Stimulated activated CD4-positive, alpha-beta T cell treated with anti-CD3 and anti-CD28 coated beads, Interleukin-4, amount 100 ng/mL, for 48 hours (primary cell): ENCODE results near the gene GRXCR2.
"Not testable (repeated sequence)": the region's sequence is repeated elsewhere in the genome, so short reads cannot be mapped to it uniquely, and the experiment has no call there.

ENCODE experiments used
- DNase-seq, 2 donors: peaks; one replicate each; pipeline ENCODE4 v3.0.0-alpha.2; 2020; ENCODE audit warnings: low read depth in 2 of 2

Gene GRXCR2, protein sequence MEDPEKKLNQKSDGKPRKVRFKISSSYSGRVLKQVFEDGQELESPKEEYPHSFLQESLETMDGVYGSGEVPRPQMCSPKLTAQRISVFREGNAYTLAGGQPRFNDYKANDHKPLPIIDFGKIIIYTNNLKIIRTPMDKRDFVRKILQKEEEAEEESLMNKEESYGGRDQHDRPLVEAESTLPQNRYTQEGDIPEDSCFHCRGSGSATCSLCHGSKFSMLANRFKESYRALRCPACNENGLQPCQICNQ

DNA sequence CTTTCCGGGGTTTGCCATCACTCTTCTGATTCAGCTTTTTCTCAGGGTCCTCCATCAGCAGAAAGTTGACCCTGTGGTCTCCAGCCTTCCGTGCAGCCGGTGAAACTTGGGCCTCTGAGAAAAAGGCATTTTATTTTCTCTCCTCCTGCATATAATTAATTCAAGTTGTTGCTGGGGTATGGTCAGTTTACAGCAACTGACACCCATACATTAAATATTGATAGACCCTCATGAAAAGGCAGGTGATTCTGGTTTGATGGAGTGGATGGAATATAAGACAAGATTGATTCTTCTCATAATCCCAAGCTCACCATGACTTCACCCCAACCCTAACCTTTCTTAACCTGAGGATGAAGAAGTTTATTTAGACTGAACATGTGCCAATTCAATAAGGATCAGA, at the start of gene GRXCR2:
GRXCR2 (minus strand) TSS at position 101 of the 400 bp plus-strand sequence; CDS start at position 55, 46 bp downstream.
- no peak for DNase-seq

DNA sequence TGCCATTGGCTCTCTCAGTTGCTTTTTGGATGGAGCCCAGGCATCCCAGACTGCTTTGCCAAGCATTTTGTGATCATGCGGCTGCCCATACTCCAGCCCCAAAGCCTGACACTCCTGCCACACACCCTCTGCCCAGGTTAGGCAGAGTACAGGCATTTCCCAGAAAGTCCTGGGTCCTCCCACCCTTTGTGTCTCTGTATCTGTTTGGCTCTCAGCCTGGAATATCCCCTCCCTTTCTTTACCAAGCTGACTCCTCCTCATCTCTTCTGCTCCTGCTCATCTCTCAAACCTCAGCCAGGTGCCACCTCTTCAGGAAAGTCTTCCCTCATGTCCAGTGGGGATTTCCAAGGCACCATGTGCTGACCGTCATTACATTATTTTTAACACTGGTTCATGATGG, 49.2 kb upstream of the GRXCR2 start:
- no peak for DNase-seq

DNA sequence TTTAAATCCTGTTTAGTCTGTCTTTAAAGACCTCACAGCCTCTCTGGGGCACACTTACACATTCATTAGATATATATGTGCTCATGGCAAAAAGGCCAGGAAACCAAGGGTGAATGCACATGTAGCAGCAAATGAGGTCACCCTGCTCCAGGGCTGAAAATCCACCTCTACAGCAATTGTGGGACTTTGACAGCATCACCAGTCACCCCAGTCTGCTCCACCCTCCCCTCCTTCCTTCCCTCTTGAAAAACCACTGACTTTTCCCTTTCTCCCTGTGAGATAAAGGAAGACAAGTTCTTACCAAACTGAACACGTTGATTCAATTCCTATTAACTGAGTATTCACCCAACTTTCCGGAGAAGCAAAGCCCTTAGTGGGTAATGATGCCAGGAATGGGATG, 48.4 kb upstream of the GRXCR2 start:
- DNase-seq: no peak

DNA sequence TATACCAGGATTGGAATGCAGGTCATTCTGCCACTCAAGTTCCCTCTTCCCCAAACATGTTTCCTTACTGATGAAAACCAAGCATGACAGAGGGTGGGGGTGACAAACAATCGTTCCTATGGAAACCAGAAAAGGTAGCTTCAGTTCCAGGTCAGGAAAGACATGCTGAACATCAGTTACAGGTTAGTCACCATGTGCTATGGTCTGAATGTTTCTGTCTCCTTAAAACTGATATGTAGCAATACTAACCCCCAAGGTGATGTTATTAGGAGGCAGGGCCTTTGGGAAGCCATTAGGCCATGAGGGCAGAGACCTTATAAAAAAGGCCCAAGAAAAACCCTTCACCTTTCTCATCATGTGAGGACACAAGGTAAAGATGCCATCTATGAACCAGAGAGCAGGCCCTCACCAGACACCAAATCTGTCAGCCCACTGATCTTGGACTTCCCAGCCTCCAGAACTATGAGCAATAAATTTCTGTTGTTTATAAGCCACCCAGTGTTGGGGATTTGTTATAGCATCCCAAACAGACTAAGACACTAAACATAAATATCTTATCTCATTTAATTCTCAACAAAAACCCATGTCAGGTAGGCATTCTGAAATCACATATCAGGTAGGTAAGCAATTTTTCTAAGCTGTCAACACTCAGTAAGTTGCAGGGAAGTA, 47.9 kb upstream of the GRXCR2 start:
- DNase-seq: no peak

DNA sequence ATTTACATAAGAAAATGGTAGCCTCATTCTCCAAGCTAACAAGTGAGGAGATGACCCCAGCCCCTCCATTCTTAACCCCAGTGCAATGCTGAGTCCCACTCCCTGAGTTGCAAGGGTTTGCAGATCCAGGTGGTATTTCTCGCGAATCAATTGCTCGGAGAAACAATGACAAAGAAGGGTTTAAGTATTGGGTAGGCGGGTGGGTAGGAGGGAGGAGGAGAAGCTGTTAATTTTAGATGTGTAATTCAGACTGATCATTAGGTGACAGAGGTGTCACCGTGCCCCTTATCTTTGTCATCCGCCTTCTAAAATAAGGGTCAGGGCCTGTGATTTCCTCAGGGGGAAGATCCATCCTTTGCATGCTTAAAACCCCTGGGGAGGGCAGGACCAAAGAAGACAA, 46.6 kb upstream of the GRXCR2 start:
- no peak for DNase-seq

DNA sequence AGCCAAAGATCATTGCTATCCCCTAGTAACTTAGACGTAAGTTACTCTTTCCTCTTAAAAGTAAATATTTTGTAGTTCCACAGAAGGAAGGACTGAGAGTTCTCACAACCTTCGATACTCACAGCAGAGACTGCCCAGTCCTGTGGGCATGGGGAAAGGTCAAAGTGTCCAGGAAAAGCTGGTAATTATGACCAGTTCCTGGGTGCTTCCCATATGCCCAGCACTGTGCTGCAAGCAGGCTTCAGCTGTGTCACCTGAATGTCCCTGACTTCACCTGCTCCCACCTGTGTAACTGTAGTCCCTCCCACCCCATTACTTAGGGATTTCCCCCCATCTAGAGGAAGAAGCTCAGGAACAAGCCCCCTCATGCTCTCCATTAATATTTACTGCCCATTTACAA, 45.6 kb upstream of the GRXCR2 start:
- DNase-seq: no peak

DNA sequence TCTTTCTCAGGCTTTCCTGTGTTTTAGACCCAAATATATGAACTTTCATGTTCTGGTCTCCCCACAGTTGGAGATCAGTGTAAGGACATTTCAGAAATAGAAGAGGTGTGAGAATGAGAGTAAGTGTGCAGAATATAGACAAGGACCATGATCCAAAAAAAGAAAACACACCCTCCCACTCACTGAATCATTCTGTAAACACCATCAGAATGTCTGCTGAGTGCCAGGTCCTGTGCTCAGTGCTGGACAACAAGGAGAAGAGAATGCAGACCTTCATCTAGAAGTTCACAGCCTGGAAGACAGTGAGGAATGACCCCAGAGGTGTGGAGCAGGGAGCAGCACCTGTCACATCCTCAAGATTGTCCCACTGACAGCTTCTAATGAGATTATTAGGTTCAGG, 44.5 kb upstream of the GRXCR2 start:
- DNase-seq: no peak

DNA sequence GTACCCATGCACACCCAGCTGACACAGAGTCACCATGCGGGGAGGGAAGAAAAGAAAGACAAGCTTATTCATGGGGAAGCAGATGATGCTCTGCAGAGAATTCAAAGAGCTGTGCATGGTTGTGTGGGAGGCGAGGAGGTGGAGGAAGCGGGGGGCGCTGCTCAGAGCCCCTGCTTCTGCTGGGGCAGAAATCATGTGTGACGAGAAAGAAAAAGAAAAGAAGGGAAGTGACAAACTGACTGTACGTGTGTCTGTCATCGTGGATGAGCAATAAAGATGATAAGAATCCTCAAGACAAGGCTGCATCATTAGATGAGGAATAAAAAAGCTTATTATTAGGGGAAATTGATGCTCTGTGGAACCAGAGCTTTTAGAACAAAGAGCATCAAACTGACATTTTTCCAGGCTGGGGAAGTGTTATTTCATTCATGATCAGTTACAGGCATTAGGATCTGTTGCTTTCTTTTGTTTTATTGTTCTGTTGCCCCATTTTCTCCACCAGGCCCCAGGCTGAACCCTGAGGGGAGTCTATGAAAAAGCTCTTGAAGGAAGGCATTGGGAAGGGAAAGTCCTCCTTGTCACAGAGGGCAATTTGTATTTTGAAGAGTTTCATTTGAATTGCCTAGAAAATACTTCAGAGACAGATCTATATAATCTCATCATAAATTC, 43.3 kb upstream of the GRXCR2 start:
- DNase-seq: no peak

DNA sequence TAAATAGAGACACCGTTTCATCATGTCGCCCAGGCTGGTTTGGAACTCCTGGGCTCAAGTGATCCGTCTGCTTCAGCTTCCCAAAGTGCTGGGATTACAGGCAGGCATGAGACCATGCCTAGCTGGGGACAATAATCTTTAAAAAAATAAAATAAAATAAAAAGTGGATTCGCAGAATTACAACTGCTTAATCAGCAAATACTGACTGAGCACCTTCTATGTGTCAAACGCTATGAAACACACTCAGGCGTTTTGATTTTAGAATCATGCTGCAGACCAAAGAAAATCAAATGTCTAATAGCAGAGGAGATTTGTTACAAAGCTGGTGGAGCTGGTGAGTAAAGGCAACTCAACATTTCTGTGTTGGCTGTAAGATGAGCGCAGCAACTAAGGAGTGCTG, 40.9 kb upstream of the GRXCR2 start:
- no peak for DNase-seq

DNA sequence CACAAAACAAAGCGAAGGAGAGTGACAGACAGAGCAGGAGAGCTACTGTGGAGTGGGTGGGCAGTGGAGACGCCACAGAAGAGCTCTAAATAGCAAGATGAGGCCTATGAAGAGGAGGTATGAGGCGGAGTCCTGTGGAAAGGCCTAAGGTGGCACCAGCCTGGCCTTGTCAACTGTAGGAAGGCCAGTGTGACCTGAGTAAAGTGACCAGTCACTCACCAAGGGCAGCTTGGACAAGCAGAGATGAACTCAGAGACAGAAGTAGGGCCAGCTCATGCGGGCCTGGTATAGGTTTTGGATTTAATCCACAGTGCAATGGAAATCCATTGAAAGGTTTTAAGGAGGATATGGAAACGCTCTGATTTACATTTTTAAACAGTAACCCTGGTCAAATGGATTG, 39.8 kb upstream of the GRXCR2 start:
- DNase-seq: no peak

DNA sequence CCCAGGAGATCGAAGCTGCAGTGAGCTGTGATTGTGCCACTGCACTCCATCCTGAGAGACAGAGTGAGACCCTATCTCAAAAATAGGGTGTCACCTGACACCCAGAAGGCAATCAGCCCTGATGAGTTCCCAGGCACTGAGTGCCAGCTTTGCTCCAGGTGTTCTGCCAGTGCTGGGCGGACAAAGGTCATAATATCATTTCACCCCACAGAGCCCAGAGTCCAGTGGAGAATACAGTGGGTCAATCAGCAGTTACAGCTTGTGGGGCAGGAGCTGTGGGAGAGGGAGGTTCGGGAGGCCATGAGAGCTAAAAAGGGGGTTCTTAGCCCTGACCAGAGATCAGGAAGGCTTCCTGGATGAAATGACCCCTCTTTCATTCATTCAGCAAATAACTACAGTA, 39.2 kb upstream of the GRXCR2 start:
- no peak for DNase-seq

DNA sequence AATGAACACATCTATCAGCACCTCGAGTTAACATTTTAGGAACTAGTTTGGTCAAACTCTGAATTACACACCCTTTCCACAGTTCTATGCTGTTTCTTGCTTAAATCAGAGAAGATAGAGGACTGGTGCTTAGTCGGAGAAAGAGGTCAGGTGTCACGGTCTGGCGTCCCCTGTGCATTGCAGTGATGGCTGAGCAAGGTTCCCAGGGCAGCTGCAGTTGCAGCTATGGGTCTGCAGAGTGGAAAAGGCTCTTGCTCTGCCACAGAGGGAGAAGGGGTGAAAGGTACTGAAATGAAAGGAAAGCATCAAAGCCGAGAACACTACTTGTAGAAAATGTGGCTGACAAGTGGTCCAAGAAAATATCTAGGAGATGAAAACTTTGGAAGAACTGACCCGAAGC, 38.4 kb upstream of the GRXCR2 start:
- no peak for DNase-seq

DNA sequence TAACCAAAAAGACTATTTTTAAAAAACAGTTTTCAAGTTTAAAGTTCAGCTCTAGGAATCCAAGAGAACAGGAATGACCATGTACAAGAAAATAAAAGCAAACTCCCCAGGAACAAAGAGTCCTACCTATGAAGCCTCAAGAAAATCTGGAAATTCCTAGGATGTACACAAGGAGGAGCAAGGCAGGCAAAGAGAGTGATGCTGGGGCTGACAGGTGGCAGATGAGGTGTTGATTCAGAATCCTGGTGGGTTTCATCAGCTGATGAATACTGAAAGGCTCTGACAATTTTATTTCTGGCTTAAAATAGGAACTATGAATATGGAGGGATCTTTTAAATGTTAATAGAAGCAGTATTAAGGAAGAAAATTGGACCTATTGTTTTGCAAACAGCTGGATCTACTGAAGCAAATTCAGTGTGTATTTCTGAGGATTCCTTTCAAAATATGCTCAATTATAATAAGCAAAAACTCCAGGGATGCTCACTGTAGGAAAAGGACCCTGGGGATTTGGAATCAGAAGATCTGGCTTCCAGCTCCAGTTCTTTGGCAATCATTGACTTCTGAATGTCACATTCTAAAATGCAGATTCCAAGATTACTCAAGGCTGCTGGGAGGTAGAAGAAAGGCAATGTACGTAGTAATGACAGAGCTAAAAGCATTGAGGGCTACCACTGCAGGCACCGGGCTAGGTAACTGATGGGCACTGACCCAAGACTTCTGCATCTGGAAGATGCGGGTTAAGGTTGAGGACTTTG, 35.6 kb upstream of the GRXCR2 start:
- no peak for DNase-seq

DNA sequence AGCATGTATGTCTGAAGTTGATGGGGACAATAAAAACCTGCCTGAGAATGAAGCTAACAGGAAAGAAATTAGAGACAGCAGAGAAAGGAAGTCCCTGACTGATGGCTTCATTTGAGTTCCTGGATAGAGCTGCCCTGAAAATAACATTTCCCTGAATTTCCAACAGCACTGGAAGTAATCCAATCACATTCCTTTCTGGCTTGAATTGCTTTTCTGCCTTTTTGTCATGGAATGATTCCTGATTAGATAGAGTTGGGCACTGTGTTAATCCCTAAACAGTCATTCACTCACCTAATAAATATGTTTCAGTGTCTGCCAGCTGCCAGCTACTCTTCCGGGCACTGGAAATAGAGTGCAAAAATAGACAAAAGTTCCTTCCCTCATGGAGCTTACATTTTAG, 33.6 kb upstream of the GRXCR2 start:
- DNase-seq: no peak

DNA sequence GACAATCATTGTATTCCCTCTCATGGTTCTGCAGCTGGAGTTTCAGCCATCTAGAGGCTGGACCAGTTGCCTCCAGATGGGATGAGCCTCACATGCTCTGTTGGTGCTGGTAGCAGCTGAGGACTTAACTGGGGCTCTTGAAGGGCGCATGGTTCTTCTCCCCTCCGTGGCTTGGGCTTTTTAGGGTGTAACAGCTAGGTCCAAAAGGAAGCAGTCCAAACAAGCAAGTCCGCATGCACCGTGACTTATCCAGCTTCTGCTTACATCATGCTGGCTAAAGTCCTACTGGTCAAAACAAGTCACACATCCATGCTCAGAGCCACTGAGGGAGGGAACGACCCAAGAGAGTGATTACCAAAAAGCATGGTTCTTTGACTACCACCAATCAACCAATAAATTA, 31.9 kb upstream of the GRXCR2 start:
- no peak for DNase-seq

DNA sequence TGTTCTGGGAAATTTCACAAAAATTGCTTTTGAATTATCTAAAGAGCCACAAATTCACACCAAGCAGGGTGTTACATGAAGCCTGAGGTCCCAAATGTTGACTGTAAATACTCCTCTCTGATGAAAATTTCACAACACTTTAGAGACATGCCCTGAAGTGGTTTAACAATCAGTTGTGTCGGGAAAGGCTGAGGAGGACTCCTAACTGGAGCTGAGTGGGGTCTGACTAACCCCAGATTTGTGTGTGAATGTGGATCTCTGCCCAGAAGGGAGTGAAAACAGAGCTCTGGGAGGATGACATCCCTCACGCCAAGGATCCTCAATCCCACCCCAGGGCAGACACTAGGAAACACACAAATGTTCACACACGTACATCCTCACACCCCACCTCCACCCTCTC, 31.1 kb upstream of the GRXCR2 start:
- no peak for DNase-seq

DNA sequence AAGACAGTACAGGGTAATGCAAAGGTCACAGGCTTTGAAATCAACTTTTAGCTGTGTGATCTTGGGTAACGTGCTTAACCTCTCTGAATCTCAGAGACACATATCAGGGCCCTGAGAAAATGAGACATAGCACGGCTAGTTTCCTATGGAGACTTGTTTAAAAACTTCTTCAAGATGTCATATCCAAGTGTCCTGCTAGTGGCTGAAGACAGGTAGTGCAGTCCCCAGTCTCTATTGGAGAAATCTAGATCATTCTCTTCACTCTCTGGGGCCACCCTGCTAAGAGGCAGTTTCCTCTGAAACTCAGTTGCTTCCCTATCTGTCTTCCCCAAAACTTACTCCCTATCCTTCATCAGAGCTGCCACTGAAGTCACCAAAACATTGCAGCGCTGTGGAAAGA, 30.3 kb upstream of the GRXCR2 start:
- DNase-seq: no peak

DNA sequence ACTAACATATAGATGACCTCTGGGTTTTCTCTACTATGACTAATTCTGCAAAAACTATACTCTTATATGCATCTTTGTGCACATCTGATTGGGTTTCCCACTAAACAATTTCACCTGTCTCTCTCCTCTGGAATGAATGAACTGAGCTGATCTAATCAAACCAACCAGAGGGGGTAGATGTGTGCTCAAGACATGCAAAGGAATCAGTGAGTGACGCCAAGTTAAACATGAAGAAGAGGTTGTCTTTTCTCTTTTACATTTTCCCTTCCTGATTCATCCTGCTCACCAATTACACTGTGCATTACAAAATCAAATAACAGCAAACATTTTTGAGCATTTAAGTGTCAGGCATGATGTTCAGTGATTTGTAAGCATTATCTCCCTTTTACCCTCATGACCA, 29.6 kb upstream of the GRXCR2 start:
- no peak for DNase-seq

DNA sequence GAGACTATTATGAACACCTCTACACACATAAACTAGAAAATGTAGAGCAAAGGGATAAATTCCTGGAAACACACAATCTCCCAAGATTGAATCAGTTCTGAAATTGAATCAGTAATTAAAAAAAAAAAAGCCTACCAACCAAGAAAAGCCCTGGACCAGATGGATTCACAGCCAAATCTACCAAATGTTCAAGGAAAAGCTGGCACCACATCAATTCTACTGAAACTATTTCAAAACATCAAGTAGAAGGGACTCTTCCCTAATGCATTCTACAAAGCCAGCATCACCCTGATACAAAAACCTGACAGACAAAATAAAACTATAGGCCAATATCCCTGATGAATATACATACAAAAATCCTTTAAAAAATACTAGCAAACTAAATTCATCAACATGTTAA, 25.4 kb upstream of the GRXCR2 start:
- no peak for DNase-seq

DNA sequence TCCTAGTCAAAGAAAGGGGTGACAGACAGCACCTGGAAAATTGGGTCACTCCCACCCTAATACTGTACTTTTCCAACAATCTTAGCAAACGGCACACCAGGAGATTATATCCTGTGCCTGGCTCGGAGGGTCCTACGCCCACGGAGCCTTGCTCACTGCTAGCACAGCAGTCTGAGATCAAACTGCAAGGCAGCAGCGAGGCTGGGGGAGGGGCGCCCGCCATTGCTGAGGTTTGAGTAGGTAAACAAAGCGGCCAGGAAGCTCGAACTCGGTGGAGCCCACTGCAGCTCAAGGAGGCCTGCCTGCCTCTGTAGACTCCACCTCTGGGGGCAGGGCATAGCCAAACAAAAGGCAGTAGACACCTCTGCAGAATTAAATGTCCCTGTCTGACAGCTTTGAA, 18.6 kb upstream of the GRXCR2 start:
- not testable (repeated sequence) for DNase-seq

DNA sequence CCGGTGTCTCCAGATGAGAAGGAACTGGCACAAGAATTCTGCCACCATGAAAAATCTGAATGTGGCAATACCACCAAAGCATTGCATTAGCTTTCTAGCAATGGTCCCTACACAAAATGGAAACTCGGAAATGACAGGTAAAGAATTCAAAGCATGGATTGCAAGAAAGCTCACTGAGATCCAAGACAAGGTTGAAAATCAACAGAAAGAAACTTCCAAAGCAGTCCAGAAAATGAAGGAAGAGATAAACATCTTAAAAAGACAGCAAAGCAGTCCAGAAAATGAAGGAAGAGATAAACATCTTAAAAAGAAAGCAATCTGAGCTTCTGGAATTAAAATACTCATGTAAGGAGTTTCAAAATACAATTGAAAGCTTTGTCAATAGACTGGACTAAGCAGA, 16.8 kb upstream of the GRXCR2 start:
- no peak for DNase-seq

DNA sequence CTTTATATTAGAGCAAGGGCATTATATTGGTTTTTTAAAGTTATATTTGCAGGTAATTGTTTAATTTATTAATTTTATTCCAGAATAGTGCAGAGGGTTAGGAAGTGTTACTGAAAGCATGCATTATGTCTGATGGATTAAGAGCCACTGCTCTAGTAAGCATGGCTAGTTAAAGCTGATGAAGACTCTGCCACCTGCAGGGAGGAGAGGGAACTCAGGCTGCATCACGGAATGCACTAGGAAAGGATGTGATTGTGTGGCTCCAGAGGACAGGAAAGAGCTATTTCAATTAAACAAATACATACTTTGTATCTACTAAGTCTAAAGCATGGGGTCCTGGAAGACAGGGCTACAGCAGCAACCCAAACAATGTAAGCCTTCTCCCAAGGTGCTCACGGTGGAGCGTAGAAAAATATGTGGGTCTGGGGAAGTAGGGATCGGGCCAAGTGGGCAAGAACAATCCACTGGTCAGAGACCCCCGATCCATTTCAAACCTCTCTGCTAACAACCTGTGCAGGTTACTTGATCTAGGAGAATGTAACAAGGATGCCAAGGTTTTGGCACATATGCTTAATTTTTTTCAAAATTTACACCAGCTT, 15.3 kb upstream of the GRXCR2 start:
- DNase-seq: no peak
